CD14-positive monocyte (primary cell): ENCODE data around the gene SNX13. TPM values are rescaled to one million over a fixed set of nuclear protein-coding genes. Genes with fewer than 3 reads are reported as not detected.

Source experiments
- DNase-seq, 3 donors: peaks; one replicate each; pipeline ENCODE4 v3.0.0-alpha.2; 2011 to 2022
- H2AFZ ChIP-seq: 2 replicates; pipeline ENCODE4 v1.6.0; 2012; ENCODE audit warnings: mild to moderate bottlenecking, low read depth, low read length, inconsistent platforms; ENCODE audit not compliant: insufficient read depth, poor library complexity, severe bottlenecking
- H3K27ac ChIP-seq, 2 donors: 1 replicate in 1 of 2; 2 replicates in 1 of 2; pipeline ENCODE4 v1.5.1; 2012 to 2013; ENCODE audit warnings: low read length in 2 of 2, control low read depth in 1 of 2, inconsistent platforms in 1 of 2, low read depth in 1 of 2, mild to moderate bottlenecking in 1 of 2
- H3K27me3 ChIP-seq, 2 donors: one replicate each; pipeline versions ENCODE4 v1.6.0 to v1.6.1; 2011 to 2013; ENCODE audit warnings: low read length in 2 of 2; ENCODE audit not compliant: control insufficient read depth in 2 of 2, insufficient read depth in 2 of 2
- H3K36me3 ChIP-seq, 2 donors: replicated peaks in 1 of 2; 1 replicate in 1 of 2; 2 replicates in 1 of 2; pipeline versions ENCODE4 v1.5.1 to v1.6.1; 2012 to 2013; ENCODE audit warnings: low read length in 2 of 2, control low read depth in 1 of 2, inconsistent platforms in 1 of 2, mild to moderate bottlenecking in 1 of 2; ENCODE audit not compliant: insufficient read depth in 2 of 2, control insufficient read depth in 1 of 2
- H3K4me1 ChIP-seq, 2 donors: 1 replicate in 1 of 2; 2 replicates in 1 of 2; pipeline versions ENCODE4 v1.5.1 to v1.6.1; 2012 to 2013; ENCODE audit warnings: low read length in 2 of 2, control low read depth in 1 of 2, inconsistent platforms in 1 of 2, mild to moderate bottlenecking in 1 of 2, moderate library complexity in 1 of 2; ENCODE audit not compliant: insufficient read depth in 2 of 2, control insufficient read depth in 1 of 2
- H3K4me2 ChIP-seq: replicated peaks from 2 replicates; pipeline ENCODE3; 2012; ENCODE audit warnings: low read length, moderate library complexity, mild to moderate bottlenecking; ENCODE audit not compliant: poor library complexity, severe bottlenecking; ENCODE audit errors: extremely low read depth
- H3K4me3 ChIP-seq, 3 experiments: fragments of 200-600 bp in 1 of 3; sonication (generic) in 1 of 3; replicated peaks in 1 of 3; 1 replicate in 2 of 3; 2 replicates in 1 of 3; pipeline ENCODE4 v1.5.1; 2011 to 2013; ENCODE audit warnings: low read length in 3 of 3, mild to moderate bottlenecking in 3 of 3, control low read depth in 2 of 3, low read depth in 2 of 3, inconsistent platforms in 1 of 3, moderate library complexity in 1 of 3
- H3K79me2 ChIP-seq: 2 replicates; pipeline ENCODE4 v1.6.0; 2012; ENCODE audit warnings: mild to moderate bottlenecking, control low read depth, inconsistent platforms, low read length, moderate library complexity; ENCODE audit not compliant: insufficient read depth
- H3K9ac ChIP-seq: 2 replicates; pipeline ENCODE4 v1.6.0; 2017; ENCODE audit warnings: low read length, mild to moderate bottlenecking; ENCODE audit not compliant: insufficient read depth, poor library complexity, severe bottlenecking
- H3K9me3 ChIP-seq, 2 donors: replicated peaks in 1 of 2; 1 replicate in 1 of 2; 2 replicates in 1 of 2; pipeline versions ENCODE4 v1.5.1 to v1.6.1; 2012 to 2013; ENCODE audit warnings: low read length in 2 of 2, control low read depth in 1 of 2; ENCODE audit not compliant: control insufficient read depth in 1 of 2, insufficient read depth in 1 of 2
- H4K20me1 ChIP-seq: 2 replicates; pipeline ENCODE4 v1.6.0; 2012; ENCODE audit warnings: mild to moderate bottlenecking, low read length, control low read depth, moderate library complexity; ENCODE audit not compliant: insufficient read depth
- H3K27ac Mint-ChIP-seq, 7 donors: one replicate each; pipeline ENCODE4 v1.8.0; 2020; ENCODE audit warnings: mild to moderate bottlenecking in 7 of 7, mixed read lengths in 7 of 7, moderate library complexity in 6 of 7, inconsistent platforms in 2 of 7
- H3K27me3 Mint-ChIP-seq, 3 donors: one replicate each; pipeline ENCODE4 v1.8.0; 2021 to 2022; ENCODE audit warnings: low read depth in 3 of 3, mild to moderate bottlenecking in 3 of 3, mixed read lengths in 3 of 3, moderate library complexity in 3 of 3, inconsistent platforms in 1 of 3
- H3K36me3 Mint-ChIP-seq, 2 donors: one replicate each; pipeline ENCODE4 v1.8.0; 2020; ENCODE audit warnings: mixed read lengths in 2 of 2, inconsistent platforms in 1 of 2, mild to moderate bottlenecking in 1 of 2
- H3K4me1 Mint-ChIP-seq: one replicate; pipeline ENCODE4 v1.8.0; 2020; ENCODE audit warnings: mild to moderate bottlenecking, mixed read lengths
- H3K4me3 Mint-ChIP-seq, 2 donors: one replicate each; pipeline ENCODE4 v1.8.0; 2020; ENCODE audit warnings: mild to moderate bottlenecking in 2 of 2, mixed read lengths in 2 of 2, moderate library complexity in 1 of 2
- H3K9me3 Mint-ChIP-seq, 7 donors: one replicate each; pipeline ENCODE4 v1.8.0; 2020 to 2022; ENCODE audit warnings: mixed read lengths in 7 of 7, mild to moderate bottlenecking in 6 of 7, moderate library complexity in 6 of 7, inconsistent platforms in 2 of 7
- WGBS: methylation state at CpG from one replicate; pipeline ENCODE4 v1.1.5; 2013; ENCODE audit warnings: missing lambda C conversion rate; ENCODE audit not compliant: insufficient coverage; 5-methylcytosine and 5-hydroxymethylcytosine counted together
- intact Hi-C, 2 donors: fragments of 100-400 bp; cut with micrococcal nuclease; formaldehyde crosslinking; loops; one replicate each; pipeline versions ENCODE4 v1.15.0 to v1.15.1; 2023
- polyA plus RNA-seq, 3 donors: library from polyadenylated mRNA; depleted of rRNA in 1 of 3; unstranded in 2 of 3; stranded (reverse) in 1 of 3; fragments of 300-500 nt in 2 of 3; fragments of >200 nt in 1 of 3; fragmentation: Illumina TruSeq in 2 of 3; gene quantifications; 1 replicate in 2 of 3; 2 replicates in 1 of 3; pipeline ENCODE4 v1.2.3, GENCODE V29; 2012 to 2021
- TF ChIP-seq, protein P1 (sequence below): fragments of 200-600 bp; IDR thresholded peaks from one replicate; pipeline ENCODE4 v1.8.0; 2022; ENCODE audit warnings: antibody characterized with exemption, mild to moderate bottlenecking

The SNX13 gene
- polyA plus RNA-seq, 3 donors, result 12.1 to 31.3 (median 17.4) TPM

DNA sequence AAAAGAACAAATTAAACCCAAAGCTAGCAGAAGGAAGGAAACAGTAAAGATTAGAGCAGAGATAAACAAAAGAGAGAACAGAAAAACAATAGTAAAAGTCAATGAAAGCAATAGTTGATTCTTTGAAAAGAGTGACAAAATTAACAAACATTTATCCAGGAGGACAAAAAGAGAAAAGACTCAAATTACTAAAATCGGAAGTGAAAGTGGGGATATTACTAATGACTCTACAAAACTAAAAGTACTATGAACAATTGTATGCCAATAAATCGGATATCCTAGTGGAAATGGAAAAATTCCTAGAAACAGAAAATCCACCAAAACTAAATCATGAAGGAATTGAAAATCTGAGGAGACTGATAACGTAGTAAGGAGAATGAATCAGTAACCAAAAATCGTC lies 96.3 kb downstream of the SNX13 start:
- Mint-ChIP-seq H3K27ac (peak overlapping the region in 1 of 7 donors; percentile 34), H3K4me3 (no peak overlapping the region), H3K9me3 (peaks cover 0 to 6% (median 4%) of the 10 kb centered on the region in 7 donors)

DNA sequence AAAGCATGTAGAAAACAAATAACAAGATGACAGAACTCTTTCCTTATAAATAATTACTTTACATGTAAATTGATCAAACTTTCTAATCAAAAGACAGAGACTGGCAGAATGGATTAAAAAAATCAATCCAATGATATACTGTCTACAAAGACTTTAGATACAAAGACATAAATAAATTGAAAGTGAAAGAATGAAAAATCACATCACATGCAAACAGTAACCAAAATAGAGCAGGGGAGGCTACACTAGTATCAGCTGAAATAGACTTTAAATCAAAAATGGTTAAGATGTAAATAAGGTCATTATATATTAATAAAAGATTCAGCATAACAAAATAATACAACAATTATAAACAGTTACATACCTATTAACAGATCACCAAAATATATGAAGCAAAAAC lies 97.3 kb downstream of the SNX13 start:
- TF ChIP-seq, protein P1, sequence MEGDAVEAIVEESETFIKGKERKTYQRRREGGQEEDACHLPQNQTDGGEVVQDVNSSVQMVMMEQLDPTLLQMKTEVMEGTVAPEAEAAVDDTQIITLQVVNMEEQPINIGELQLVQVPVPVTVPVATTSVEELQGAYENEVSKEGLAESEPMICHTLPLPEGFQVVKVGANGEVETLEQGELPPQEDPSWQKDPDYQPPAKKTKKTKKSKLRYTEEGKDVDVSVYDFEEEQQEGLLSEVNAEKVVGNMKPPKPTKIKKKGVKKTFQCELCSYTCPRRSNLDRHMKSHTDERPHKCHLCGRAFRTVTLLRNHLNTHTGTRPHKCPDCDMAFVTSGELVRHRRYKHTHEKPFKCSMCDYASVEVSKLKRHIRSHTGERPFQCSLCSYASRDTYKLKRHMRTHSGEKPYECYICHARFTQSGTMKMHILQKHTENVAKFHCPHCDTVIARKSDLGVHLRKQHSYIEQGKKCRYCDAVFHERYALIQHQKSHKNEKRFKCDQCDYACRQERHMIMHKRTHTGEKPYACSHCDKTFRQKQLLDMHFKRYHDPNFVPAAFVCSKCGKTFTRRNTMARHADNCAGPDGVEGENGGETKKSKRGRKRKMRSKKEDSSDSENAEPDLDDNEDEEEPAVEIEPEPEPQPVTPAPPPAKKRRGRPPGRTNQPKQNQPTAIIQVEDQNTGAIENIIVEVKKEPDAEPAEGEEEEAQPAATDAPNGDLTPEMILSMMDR, result no peak
- Histone ChIP-seq H3K27ac (no peak overlapping the region), H4K20me1 (no peaks in the 10 kb centered on the region), H2AFZ (no peak overlapping the region), H3K27me3 (no peaks in the 10 kb centered on the region), H3K9me3 (no peaks in the 10 kb centered on the region), H3K4me2 (no peak overlapping the region), H3K4me1 (no peaks in the 10 kb centered on the region), H3K79me2 (no peaks in the 10 kb centered on the region), H3K4me3 (no peak overlapping the region), H3K36me3 (peaks cover 39 to 72% of the 10 kb centered on the region in 2 donors), H3K9ac (no peak overlapping the region)
- Mint-ChIP-seq H3K27me3 (no peaks in the 10 kb centered on the region), H3K9me3 (peaks cover 0 to 4% (median 2%) of the 10 kb centered on the region in 7 donors), H3K4me3 (no peak overlapping the region), H3K36me3 (peaks cover 65 to 78% of the 10 kb centered on the region in 2 donors), H3K27ac (peak overlapping the region in 1 of 7 donors; percentile 9), H3K4me1 (peaks cover 19% of the 10 kb centered on the region)
- DNase-seq, result no peak
- intact Hi-C loops, result no loop called here

More for the DNA sequence above, 96.3 kb downstream of the SNX13 start:
- H3K9ac ChIP-seq, result no peak overlapping the region
- no peak overlapping the region for H3K4me2 ChIP-seq
- H3K4me1 ChIP-seq, result no peaks in the 10 kb centered on the region
- H3K36me3 ChIP-seq, result peaks cover 37 to 73% of the 10 kb centered on the region in 2 donors
- WGBS, result no CpG with 5 or more reads among the region's 4 CpGs
- TF ChIP-seq, protein P1, result no peak
- Mint-ChIP-seq H3K27me3 (no peaks in the 10 kb centered on the region), H3K36me3 (peaks cover 65 to 81% of the 10 kb centered on the region in 2 donors), H3K4me1 (peaks cover 22% of the 10 kb centered on the region)
- no peaks in the 10 kb centered on the region for H3K79me2 ChIP-seq
- no peaks in the 10 kb centered on the region for H4K20me1 ChIP-seq
- H3K27me3 ChIP-seq, result no peaks in the 10 kb centered on the region
- intact Hi-C loops, result no loop called here
- H3K9me3 ChIP-seq, result no peaks in the 10 kb centered on the region
- DNase-seq, result no peak
- no peak overlapping the region for H3K4me3 ChIP-seq
- no peak overlapping the region for H2AFZ ChIP-seq
- no peak overlapping the region for H3K27ac ChIP-seq
